ENCODE measurements around the gene ARX. TPM values are rescaled to one million over a fixed set of nuclear protein-coding genes. Genes with fewer than 3 reads are reported as not detected.

ARX gene
- total RNA-seq (2014; rRNA removed) (not detected in 2 replicates), Bru-seq, nascent RNA (not detected), BruChase-seq, experiment 1, labeled RNA remaining after a 6-hour chase (not detected), BruChase-seq, experiment 2, labeled RNA remaining after a 2-hour chase (not detected)
- long read RNA-seq = 0 reads

- H3K36me3 ChIP-seq (ENCODE audit: low read depth, low read length) = no peaks in the 10 kb centered on the region
- H3K27me3 ChIP-seq (ENCODE audit: low read length) = peaks cover 68% of the 10 kb centered on the region
- DNase-seq (no peak), ATAC-seq (no peak)
- H3K4me3 ChIP-seq (ENCODE audit: low read length) = no peak within 1 kb of the TSS
- no peak within 1 kb of the TSS for H3K4me2 ChIP-seq (ENCODE audit: low read length)
- H3K9ac ChIP-seq (ENCODE audit: low read length) = no peak within 1 kb of the TSS
- no peaks in the 10 kb centered on the region for H3K9me2 ChIP-seq (replicated peaks; ENCODE audit: low read length)
- H3K9me3 ChIP-seq (ENCODE audit: low read length) = no peaks in the 10 kb centered on the region
- H3F3A ChIP-seq (ENCODE audit: low read length, unreplicated experiment) = no peaks in the 10 kb centered on the region
- no TSS peak for BruUV-seq (replicated peaks)
- H4K20me1 ChIP-seq (ENCODE audit: low read length) = no peaks in the 10 kb centered on the region
- TF ChIP-seq CTCF (conservative IDR thresholded peaks at IDR 0.05; ENCODE audit: low read depth, low read length) (no peak), EZH2phosphoT487 (IDR thresholded peaks at IDR 0.05; ENCODE audit: borderline replicate concordance, low read length) (no peak), EZH2 (IDR thresholded peaks at IDR 0.05; ENCODE audit: low read length, unreplicated experiment) (no peak)
- H3K4me1 ChIP-seq (ENCODE audit: insufficient read depth, low read length) = no peaks in the 10 kb centered on the region
- ChIA-PET CTCF (no interaction called here), POLR2A (ENCODE audit: unreplicated experiment) (no interaction called here)
- intact Hi-C loops (cut with micrococcal nuclease) = no loop called here
- no peaks in the 10 kb centered on the region for H3K79me2 ChIP-seq (ENCODE audit: low read length)
- H2AFZ ChIP-seq (ENCODE audit: low read length) = no peak within 1 kb of the TSS
- H3K27ac ChIP-seq (ENCODE audit: low read length) = no peak within 1 kb of the TSS
Observed at GRCh38 chrX:25015486-25016360, at the start of gene ARX. ARX (minus strand) TSS chrX:25015965; CDS start chrX:25015737, 228 bp downstream.

GRCh38 chrX:25059273-25059672 is 43.5 kb upstream of the ARX start:
- H3K9ac ChIP-seq (ENCODE audit: low read length) = no peak overlapping the region

More at GRCh38 chrX:25059273-25059672, 43.5 kb upstream of the ARX start:
- Histone ChIP-seq H3F3A (ENCODE audit: low read length, unreplicated experiment) (no peaks in the 10 kb centered on the region), H3K9me2 (replicated peaks; ENCODE audit: low read length) (no peaks in the 10 kb centered on the region), H2AFZ (ENCODE audit: low read length) (no peak overlapping the region), H3K79me2 (ENCODE audit: low read length) (no peaks in the 10 kb centered on the region), H3K4me3 (ENCODE audit: low read length) (no peak overlapping the region), H3K4me2 (ENCODE audit: low read length) (no peak overlapping the region), H3K36me3 (ENCODE audit: low read depth, low read length) (no peaks in the 10 kb centered on the region), H3K4me1 (ENCODE audit: insufficient read depth, low read length) (no peaks in the 10 kb centered on the region), H3K9me3 (ENCODE audit: low read length) (no peaks in the 10 kb centered on the region), H3K27ac (ENCODE audit: low read length) (no peak overlapping the region), H3K27me3 (ENCODE audit: low read length) (no peaks in the 10 kb centered on the region), H4K20me1 (ENCODE audit: low read length) (no peaks in the 10 kb centered on the region)
- no peak for TF ChIP-seq CTCF (conservative IDR thresholded peaks at IDR 0.05; ENCODE audit: low read depth, low read length)
- no peak for TF ChIP-seq EZH2phosphoT487 (IDR thresholded peaks at IDR 0.05; ENCODE audit: borderline replicate concordance, low read length)
- DNase-seq (no peak), ATAC-seq (no peak)
- intact Hi-C loops (cut with micrococcal nuclease) = no loop called here
- ChIA-PET CTCF (no interaction called here), POLR2A (ENCODE audit: unreplicated experiment) (no interaction called here)
- BruUV-seq (replicated peaks) = no TSS peak

All from PC-3 (cell line).